MM.1S (cell line): ENCODE data around the gene MRPL51.
A peak's percentile ranks its signal among the peaks of the same experiment; 100 is the strongest.

ENCODE experiments used
- DNase-seq: peaks from one replicate; pipeline ENCODE4 v3.0.0-alpha.2; 2015
- H2AFZ ChIP-seq: fragments of 300-600 bp; sonication (generic); 2 replicates; pipeline ENCODE4 v1.6.0; 2016; ENCODE audit warnings: antibody characterized with exemption, low read length
- H3F3A ChIP-seq: fragments of 300-600 bp; sonication (generic); 2 replicates; pipeline ENCODE4 v1.6.1; 2016; ENCODE audit warnings: mild to moderate bottlenecking, antibody characterized with exemption, low read length, moderate library complexity, mixed read lengths; ENCODE audit not compliant: insufficient read depth
- H3K27ac ChIP-seq: fragments of 300-600 bp; sonication (generic); 2 replicates; pipeline ENCODE4 v1.5.1; 2016; ENCODE audit warnings: mild to moderate bottlenecking, low read length
- H3K27me3 ChIP-seq: fragments of 300-600 bp; sonication (generic); replicated peaks from 2 replicates; pipeline ENCODE4 v1.6.0; 2016; ENCODE audit warnings: low read length; ENCODE audit not compliant: insufficient read depth
- H3K36me3 ChIP-seq: fragments of 300-600 bp; sonication (generic); replicated peaks from 2 replicates; pipeline ENCODE4 v1.6.1; 2016; ENCODE audit warnings: mild to moderate bottlenecking, low read length, mixed read lengths; ENCODE audit not compliant: insufficient read depth
- H3K4me1 ChIP-seq: fragments of 300-600 bp; sonication (generic); 2 replicates; pipeline ENCODE4 v1.6.1; 2016; ENCODE audit warnings: low read length, mixed read lengths
- H3K4me2 ChIP-seq: fragments of 300-600 bp; sonication (generic); 2 replicates; pipeline ENCODE4 v1.6.0; 2016; ENCODE audit warnings: low read depth, low read length
- H3K4me3 ChIP-seq: fragments of 300-600 bp; sonication (generic); 2 replicates; pipeline ENCODE4 v1.5.1; 2016; ENCODE audit warnings: low read length, mixed read lengths
- H3K79me2 ChIP-seq: fragments of 300-600 bp; sonication (generic); 2 replicates; pipeline ENCODE4 v1.6.1; 2016; ENCODE audit warnings: mixed run types, low read length, mixed read lengths
- H3K9ac ChIP-seq: fragments of 300-600 bp; sonication (generic); 2 replicates; pipeline ENCODE4 v1.6.1; 2016; ENCODE audit warnings: low read length, mixed read lengths
- H3K9me2 ChIP-seq: fragments of 300-600 bp; sonication (generic); replicated peaks from 2 replicates; pipeline ENCODE4 v1.6.1; 2016; ENCODE audit warnings: mild to moderate bottlenecking, low read length, mixed read lengths; ENCODE audit not compliant: insufficient read depth
- H3K9me3 ChIP-seq: fragments of 300-600 bp; sonication (generic); replicated peaks from 2 replicates; pipeline ENCODE4 v1.6.1; 2016; ENCODE audit warnings: mild to moderate bottlenecking, low read length, mixed read lengths; ENCODE audit not compliant: insufficient read depth
- H4K20me1 ChIP-seq: fragments of 300-600 bp; sonication (generic); 2 replicates; pipeline ENCODE4 v1.6.1; 2016; ENCODE audit warnings: mild to moderate bottlenecking, low read length, moderate library complexity, mixed read lengths; ENCODE audit not compliant: insufficient read depth
- CTCF ChIP-seq: fragments of 300-600 bp; sonication (generic); IDR thresholded peaks from 2 replicates; pipeline ENCODE4 v1.5.1; 2016; ENCODE audit warnings: antibody characterized with exemption, low read length, mixed read lengths
- EZH2 ChIP-seq: fragments of 300-600 bp; sonication (generic); optimal IDR thresholded peaks from 2 replicates; pipeline ENCODE3; 2017; ENCODE audit warnings: low read depth, mild to moderate bottlenecking, antibody characterized with exemption, low read length, mixed read lengths
- EZH2phosphoT487 ChIP-seq: fragments of 300-600 bp; sonication (generic); IDR thresholded peaks from 2 replicates; pipeline ENCODE4 v1.6.1; 2018; ENCODE audit warnings: antibody characterized with exemption, low read length

The MRPL51 gene

GRCh38 chr12:6535960-6536847 is 43.1 kb upstream of the MRPL51 start:
- Histone ChIP-seq H2AFZ (no peak overlapping the region), H3K4me2 (peak overlapping the region; percentile 85), H3K4me3 (peak overlapping the region; percentile 86), H3F3A (peaks cover 84% of the 10 kb centered on the region), H3K9me3 (no peaks in the 10 kb centered on the region), H3K36me3 (peaks cover 9% of the 10 kb centered on the region; the same call in 1 of the 2 replicates), H3K9ac (peak overlapping the region; percentile 96), H3K9me2 (no peaks in the 10 kb centered on the region), H3K4me1 (peaks cover 17% of the 10 kb centered on the region), H3K27me3 (no peaks in the 10 kb centered on the region), H3K79me2 (peaks cover 51% of the 10 kb centered on the region), H4K20me1 (peaks cover 33% of the 10 kb centered on the region), H3K27ac (peak overlapping the region; percentile 95)
- DNase-seq: no peak
- TF ChIP-seq EZH2phosphoT487 (no peak), EZH2 (no peak), CTCF (no peak)

- TF ChIP-seq EZH2phosphoT487 (no peak), CTCF (no peak), EZH2 (no peak)
- Histone ChIP-seq H3K9ac (peak overlapping the region; percentile 96), H3K9me2 (no peaks in the 10 kb centered on the region), H3K27me3 (no peaks in the 10 kb centered on the region), H3K4me3 (peak overlapping the region; percentile 86), H4K20me1 (peaks cover 33% of the 10 kb centered on the region), H3K9me3 (no peaks in the 10 kb centered on the region), H3K4me2 (peak overlapping the region; percentile 85), H3F3A (peaks cover 88% of the 10 kb centered on the region), H2AFZ (no peak overlapping the region), H3K36me3 (peaks cover 15% of the 10 kb centered on the region; the same call in 1 of the 2 replicates), H3K4me1 (peaks cover 20% of the 10 kb centered on the region), H3K79me2 (peaks cover 56% of the 10 kb centered on the region), H3K27ac (peak overlapping the region; percentile 95)
- no peak for DNase-seq
Measured at GRCh38 chr12:6535697-6535946, 42.6 kb upstream of the MRPL51 start.

- Histone ChIP-seq H3K4me3 (peak overlapping the region; percentile 86), H3K27me3 (no peaks in the 10 kb centered on the region), H3K79me2 (peaks cover 60% of the 10 kb centered on the region), H3K27ac (peak overlapping the region; percentile 95), H2AFZ (no peak overlapping the region), H3K36me3 (peaks cover 20% of the 10 kb centered on the region; the same call in 1 of the 2 replicates), H3K9me3 (no peaks in the 10 kb centered on the region), H3K9me2 (no peaks in the 10 kb centered on the region), H3K9ac (peak overlapping the region; percentile 96), H3K4me2 (peak overlapping the region; percentile 85), H4K20me1 (peaks cover 33% of the 10 kb centered on the region), H3F3A (peaks cover 92% of the 10 kb centered on the region), H3K4me1 (peaks cover 20% of the 10 kb centered on the region)
- peak; percentile 61 for DNase-seq
- no peak for TF ChIP-seq CTCF
- TF ChIP-seq EZH2phosphoT487: no peak
- no peak for TF ChIP-seq EZH2
Measured at GRCh38 chr12:6534945-6535696, 42.1 kb upstream of the MRPL51 start.
